ENCODE measurements around the gene RAPGEFL1.
"Not testable (repeated sequence)": the region's sequence is repeated elsewhere in the genome, so short reads cannot be mapped to it uniquely, and the experiment has no call there.

Gene RAPGEFL1

DNA sequence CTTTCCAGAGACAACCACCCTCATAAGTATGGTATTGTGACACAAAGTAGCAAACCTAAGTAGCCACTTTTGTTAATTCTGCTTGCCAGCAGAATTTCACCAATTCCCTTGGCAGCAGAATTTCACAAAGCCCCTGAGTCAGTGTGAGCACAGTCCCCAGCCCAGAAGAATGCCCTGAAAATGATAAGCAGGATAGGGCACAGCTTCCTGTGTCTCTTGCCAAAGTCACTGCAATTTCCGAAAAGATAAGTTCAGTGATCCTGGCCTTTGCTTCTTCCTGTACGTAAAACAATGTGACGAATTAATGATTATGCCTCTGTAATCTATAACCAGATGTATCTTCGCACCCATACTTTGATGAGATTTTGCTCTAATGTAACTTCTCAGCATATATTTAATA is 25.9 kb downstream of the RAPGEFL1 start:
- Mint-ChIP-seq H3K27ac (no peak overlapping the region), H3K4me1 (ENCODE audit: low read depth) (peaks cover 4% of the 10 kb centered on the region), H3K4me3 (no peak overlapping the region), H3K36me3 (ENCODE audit: low read depth) (no peaks in the 10 kb centered on the region), H3K9me3 (no peaks in the 10 kb centered on the region), H3K27me3 (ENCODE audit: low read depth) (peaks cover 9% of the 10 kb centered on the region)
- no peak for DNase-seq (ENCODE audit: low spot score)

DNA sequence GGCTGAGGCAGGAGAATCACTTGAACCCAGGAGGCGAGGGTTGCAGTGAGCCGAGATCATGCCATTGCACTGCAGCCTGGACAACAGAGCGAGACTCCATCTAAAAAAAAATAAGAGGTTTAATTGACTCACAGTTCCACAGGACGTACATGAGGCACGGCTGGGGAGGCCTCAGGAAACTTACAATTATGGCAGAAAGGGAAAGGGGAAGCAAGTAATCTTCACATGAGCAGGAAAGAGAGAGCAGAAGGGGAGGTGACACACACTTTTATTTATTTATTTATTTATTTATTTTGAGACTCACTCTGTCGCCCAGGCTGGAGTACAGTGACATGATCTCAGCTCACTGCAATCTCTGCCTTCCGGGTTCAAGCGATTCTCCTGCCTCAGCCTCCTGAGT is 28.9 kb downstream of the RAPGEFL1 start:
- not testable (repeated sequence) for H3K4me1 Mint-ChIP-seq (ENCODE audit: low read depth); H3K4me3 Mint-ChIP-seq; H3K36me3 Mint-ChIP-seq (ENCODE audit: low read depth); H3K9me3 Mint-ChIP-seq; DNase-seq (ENCODE audit: low spot score); H3K27me3 Mint-ChIP-seq (ENCODE audit: low read depth)
- peak overlapping the region; percentile 37 for H3K27ac Mint-ChIP-seq

DNA sequence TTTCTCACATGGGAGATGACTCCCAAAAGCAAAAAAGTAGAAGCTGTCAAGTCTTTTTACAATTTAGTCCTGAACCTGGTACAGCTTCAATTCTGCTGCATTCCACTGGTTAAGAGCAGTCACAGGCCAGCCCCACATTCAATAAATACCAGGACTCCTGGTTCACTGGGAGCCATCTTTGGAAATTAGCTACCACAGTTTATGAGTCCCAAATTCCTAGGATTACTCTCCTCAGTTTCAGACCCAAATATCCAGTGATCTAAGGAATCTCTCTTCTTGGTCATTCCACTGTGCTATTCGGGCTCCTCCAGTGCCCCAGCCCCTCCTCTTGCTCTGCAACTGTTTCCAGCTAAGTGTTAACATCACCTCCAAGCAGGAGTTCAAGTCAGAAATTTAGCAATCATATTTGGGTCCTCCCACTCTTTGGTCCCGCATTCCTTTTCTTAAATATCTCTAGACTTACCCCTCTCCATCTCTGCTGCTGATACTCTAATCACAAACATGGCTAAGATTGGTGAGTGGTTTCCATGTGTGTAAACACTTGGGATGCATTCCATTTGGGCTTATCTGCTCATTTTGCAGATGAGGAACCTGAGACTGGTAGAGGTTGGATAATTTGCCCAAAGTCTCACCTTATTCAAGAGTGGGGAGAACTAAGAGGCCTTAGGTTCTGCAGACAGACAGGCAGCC is 32.3 kb downstream of the RAPGEFL1 start:
- Mint-ChIP-seq H3K9me3 (no peaks in the 10 kb centered on the region), H3K36me3 (ENCODE audit: low read depth) (no peaks in the 10 kb centered on the region), H3K4me3 (no peak overlapping the region), H3K27ac (no peak overlapping the region), H3K4me1 (ENCODE audit: low read depth) (no peaks in the 10 kb centered on the region), H3K27me3 (ENCODE audit: low read depth) (peaks cover under 1% of the 10 kb centered on the region)
- DNase-seq (ENCODE audit: low spot score): no peak

DNA sequence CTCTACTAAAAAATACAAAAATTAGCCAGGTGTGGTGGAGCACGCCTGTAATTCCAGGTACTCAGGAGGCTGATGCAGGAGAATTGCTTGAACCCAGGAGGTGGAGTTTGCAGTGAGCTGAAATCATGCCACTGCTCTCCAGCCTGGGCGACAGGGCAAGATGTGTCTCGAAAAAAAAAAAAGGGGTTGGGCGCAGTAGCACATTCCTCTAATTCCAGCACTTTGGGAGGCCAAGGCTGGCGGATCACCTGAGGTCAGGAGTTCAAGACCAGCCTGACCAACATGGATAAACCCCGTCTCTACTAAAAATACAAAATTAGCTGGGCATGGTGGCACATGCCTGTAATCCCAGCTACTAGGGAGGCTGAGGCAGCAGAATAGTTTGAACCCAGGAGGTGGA is 36.6 kb downstream of the RAPGEFL1 start:
- H3K4me1 Mint-ChIP-seq (ENCODE audit: low read depth); H3K27me3 Mint-ChIP-seq (ENCODE audit: low read depth); H3K27ac Mint-ChIP-seq; DNase-seq (ENCODE audit: low spot score); H3K9me3 Mint-ChIP-seq; H3K4me3 Mint-ChIP-seq; H3K36me3 Mint-ChIP-seq (ENCODE audit: low read depth): not testable (repeated sequence)

DNA sequence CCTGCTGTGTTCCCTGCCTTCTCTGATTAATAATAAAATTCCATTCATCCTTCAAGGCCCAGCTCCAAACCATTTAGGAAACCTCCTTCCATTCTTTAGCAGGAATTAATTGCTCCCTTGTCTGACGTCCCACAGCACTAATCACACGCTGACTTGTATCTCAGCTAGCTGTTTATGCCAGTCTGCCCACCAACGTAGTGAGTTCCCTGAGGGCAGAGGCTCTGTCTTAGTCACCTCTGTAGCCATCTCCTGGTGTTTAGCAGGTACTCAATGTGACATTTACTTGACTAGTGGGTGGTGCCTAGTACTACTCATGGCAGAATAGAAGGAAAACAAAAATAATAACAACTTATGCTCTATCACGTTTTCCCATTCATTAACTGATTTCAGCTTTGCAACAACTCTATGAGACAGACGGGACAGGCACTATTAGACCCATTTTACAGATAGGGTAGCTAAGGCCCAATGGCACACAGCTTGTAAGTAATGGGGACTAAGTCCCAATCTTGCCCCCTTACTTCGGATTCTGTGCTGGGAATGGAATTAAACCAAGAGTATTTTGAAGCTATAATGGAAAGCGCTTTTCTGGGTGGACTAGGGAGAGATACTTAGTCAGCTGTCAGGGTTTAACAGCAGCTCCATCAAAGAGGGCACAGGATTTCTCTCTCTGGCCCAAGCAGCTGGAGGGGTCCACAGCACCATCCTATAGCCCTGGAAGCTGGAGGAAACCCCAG is 40.9 kb downstream of the RAPGEFL1 start:
- peaks cover 2% of the 10 kb centered on the region for H3K36me3 Mint-ChIP-seq (ENCODE audit: low read depth)
- DNase-seq (ENCODE audit: low spot score): peak; percentile 4
- H3K9me3 Mint-ChIP-seq: no peaks in the 10 kb centered on the region
- no peaks in the 10 kb centered on the region for H3K27me3 Mint-ChIP-seq (ENCODE audit: low read depth)
- peak overlapping the region; percentile 100 for H3K27ac Mint-ChIP-seq
- peaks cover 17% of the 10 kb centered on the region for H3K4me1 Mint-ChIP-seq (ENCODE audit: low read depth)
- peak overlapping the region; percentile 91 for H3K4me3 Mint-ChIP-seq

DNA sequence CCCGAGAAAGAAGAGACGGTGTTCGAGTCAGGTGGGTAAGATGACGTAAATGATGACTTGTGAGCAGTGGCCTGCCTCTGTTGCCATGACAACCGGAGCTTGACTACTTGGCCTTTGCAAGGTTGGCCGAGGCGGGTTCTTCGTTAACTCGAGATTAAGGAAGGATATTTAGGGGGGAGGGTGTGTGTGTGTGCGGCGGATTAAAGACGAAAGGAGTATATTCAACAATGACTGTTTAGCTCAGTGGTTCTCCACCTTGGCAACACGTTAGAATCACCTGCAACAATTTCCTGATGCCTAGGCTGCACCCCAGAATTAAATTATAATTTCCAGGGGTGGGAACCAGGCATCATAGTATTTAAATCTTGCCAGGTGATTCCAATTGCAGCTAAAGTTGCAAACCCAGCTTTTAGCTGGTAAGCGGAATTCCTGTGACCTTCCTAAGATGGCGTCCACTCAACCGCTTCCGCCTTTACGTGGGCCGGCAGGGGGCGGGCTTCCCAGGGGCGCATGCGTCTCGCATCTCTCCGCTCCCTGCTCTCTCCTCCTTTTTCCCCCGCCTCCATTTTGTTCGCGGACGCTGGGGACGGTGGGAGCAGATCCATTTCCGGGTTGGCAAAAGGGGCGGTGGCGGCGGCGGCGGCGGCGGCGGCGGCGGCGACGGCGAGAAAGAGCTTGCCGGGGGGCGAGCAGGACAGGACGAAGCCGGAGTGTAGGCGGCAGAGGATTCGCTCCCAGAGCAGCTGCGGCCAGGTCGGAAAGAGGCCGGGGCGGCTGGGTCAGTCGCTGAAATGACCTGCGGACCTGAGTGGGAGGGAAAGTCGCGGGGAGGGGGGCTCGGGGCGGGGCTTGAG is 41.7 kb downstream of the RAPGEFL1 start, which contains the start of gene WIPF2:
Gene WIPF2, plus strand, starts transcription at position 565 of the 854 bp plus-strand sequence. CDS start 37,156 bp downstream, outside the sequence.
- peaks cover 4% of the 10 kb centered on the region for H3K36me3 Mint-ChIP-seq (ENCODE audit: low read depth)
- no peaks in the 10 kb centered on the region for H3K27me3 Mint-ChIP-seq (ENCODE audit: low read depth)
- DNase-seq (ENCODE audit: low spot score): peak; percentile 96
- peak within 1 kb of the TSS; percentile 100 for H3K27ac Mint-ChIP-seq
- no peaks in the 10 kb centered on the region for H3K9me3 Mint-ChIP-seq
- H3K4me3 Mint-ChIP-seq: peak within 1 kb of the TSS; percentile 91
- peaks cover 19% of the 10 kb centered on the region for H3K4me1 Mint-ChIP-seq (ENCODE audit: low read depth)

DNA sequence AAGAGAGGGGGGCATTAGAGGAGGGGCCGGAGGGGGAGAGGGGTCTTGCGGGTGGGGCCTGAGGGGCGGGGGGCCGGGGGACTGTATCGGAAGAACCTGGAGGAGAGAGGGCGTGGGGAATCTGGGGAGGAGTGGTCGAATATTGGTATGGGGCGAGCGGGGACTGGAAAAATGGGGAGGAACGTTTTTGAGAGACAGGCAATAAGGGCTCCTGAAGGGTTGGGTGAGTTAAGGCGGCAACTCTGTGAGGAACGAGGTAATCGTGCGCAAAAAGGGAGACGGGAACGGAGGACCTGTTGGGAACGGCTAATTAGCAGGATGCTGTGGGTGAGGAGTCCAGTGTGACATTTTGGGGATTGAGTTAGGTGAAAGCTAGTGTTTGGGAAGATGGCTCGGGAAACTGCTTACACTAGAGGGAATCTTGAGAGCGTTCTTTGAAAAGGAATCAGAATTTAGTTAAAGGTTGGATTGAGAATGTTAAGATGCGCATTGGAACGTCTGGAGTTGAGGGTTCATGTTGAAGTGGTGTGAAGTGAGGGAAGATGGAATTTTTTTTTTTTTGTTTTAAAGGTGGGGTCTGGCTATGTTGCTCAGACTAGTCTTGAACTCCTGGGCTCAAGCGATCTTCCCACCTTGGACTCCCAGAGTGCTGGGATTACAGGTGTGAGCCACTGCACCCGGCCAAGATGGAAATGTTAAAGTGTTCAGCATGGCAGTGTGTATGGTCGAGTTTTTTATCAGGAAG is 42.5 kb downstream of the RAPGEFL1 start:
- Mint-ChIP-seq H3K9me3 (no peaks in the 10 kb centered on the region), H3K27me3 (ENCODE audit: low read depth) (no peaks in the 10 kb centered on the region), H3K27ac (peak overlapping the region; percentile 85), H3K4me1 (ENCODE audit: low read depth) (peaks cover 22% of the 10 kb centered on the region), H3K36me3 (ENCODE audit: low read depth) (peaks cover 5% of the 10 kb centered on the region), H3K4me3 (peak overlapping the region; percentile 91)
- DNase-seq (ENCODE audit: low spot score): peak; percentile 33

DNA sequence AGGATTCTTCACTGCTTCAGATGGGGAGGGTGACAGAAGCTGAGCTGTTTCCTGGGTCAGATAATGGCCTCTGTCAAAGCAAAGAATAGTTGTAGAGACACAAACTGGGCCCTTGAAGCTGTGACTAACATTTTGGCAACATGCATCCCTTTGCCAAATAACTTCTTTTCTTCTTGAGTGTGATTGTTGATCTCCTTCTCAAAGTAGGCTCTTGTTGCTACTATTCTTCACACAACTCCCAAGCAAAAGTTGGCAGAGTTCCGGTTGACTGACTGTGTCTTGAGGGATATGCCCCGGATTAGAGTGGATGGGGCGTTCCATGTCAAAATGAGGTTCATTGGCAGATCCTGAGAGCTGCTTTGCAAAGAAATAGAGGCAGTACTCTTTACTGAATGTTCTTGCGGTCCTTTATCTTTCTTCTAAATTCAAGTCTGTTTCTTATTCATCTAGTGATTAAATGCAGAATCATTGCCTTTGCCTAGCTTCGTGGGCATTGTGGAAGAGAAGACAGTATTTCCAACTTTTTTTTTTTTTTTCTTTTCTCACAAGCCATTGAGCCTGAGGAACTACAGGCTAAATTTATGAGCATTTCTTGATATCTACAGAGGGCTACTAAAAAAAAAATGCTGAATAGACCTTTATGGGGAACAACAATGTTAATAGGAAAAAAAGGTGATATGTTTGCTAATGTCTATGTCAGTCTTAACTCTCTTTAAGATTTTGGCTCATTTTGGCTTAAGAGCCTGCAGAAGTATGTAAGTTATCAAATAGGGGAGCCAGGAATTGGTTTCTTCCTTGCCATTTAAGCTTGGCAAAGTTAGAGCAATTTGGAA is 47.7 kb downstream of the RAPGEFL1 start:
- Mint-ChIP-seq H3K4me1 (ENCODE audit: low read depth) (peaks cover 15% of the 10 kb centered on the region), H3K27me3 (ENCODE audit: low read depth) (no peaks in the 10 kb centered on the region), H3K9me3 (no peaks in the 10 kb centered on the region), H3K36me3 (ENCODE audit: low read depth) (peaks cover 16% of the 10 kb centered on the region), H3K4me3 (no peak overlapping the region), H3K27ac (no peak overlapping the region)
- no peak for DNase-seq (ENCODE audit: low spot score)

DNA sequence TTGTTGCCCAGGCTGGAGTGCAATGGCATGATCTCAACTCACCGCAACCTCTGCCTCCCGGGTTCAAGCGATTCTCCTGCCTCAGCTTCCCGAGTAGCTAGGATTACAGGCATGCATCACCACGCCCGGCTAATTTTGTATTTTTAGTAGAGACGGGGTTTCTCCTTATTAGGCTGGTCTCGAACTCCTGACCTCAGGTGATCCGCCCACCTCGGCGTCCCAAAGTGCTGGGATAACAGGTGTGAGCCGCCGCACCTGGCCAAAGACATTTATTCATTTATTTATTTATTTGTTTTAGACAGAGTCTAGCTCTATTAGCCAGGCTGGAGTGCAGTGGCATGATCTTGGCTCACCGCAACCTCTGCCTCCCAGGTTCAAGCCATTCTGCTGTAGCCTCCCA is 51.9 kb downstream of the RAPGEFL1 start:
- not testable (repeated sequence) for H3K4me3 Mint-ChIP-seq; DNase-seq (ENCODE audit: low spot score); H3K9me3 Mint-ChIP-seq; H3K27me3 Mint-ChIP-seq (ENCODE audit: low read depth); H3K27ac Mint-ChIP-seq
- Mint-ChIP-seq H3K4me1 (ENCODE audit: low read depth) (peaks cover 11% of the 10 kb centered on the region), H3K36me3 (ENCODE audit: low read depth) (peaks cover 23% of the 10 kb centered on the region)

DNA sequence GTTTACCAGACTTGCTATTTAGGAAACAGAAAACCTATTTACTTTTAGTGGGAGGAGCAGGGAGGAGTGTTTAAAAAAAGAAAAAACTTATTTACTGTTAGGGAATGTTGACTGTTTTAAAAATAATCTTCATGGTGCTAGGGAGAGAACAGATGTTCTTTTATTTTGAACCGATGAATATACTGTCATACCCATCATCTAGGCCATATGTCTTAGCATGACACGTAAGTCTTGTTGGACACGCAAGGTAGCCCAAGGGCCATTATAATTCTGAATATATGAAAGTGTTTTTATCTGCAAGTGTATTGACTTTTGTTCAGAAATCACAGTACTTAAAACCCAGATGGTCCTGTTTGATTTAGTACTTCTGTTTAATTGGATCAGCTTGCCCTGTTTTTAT is 53.4 kb downstream of the RAPGEFL1 start:
- H3K9me3 Mint-ChIP-seq: no peaks in the 10 kb centered on the region
- no peak overlapping the region for H3K4me3 Mint-ChIP-seq
- H3K27ac Mint-ChIP-seq: no peak overlapping the region
- peaks cover 7% of the 10 kb centered on the region for H3K4me1 Mint-ChIP-seq (ENCODE audit: low read depth)
- H3K27me3 Mint-ChIP-seq (ENCODE audit: low read depth): no peaks in the 10 kb centered on the region
- DNase-seq (ENCODE audit: low spot score): no peak
- peaks cover 24% of the 10 kb centered on the region for H3K36me3 Mint-ChIP-seq (ENCODE audit: low read depth)

DNA sequence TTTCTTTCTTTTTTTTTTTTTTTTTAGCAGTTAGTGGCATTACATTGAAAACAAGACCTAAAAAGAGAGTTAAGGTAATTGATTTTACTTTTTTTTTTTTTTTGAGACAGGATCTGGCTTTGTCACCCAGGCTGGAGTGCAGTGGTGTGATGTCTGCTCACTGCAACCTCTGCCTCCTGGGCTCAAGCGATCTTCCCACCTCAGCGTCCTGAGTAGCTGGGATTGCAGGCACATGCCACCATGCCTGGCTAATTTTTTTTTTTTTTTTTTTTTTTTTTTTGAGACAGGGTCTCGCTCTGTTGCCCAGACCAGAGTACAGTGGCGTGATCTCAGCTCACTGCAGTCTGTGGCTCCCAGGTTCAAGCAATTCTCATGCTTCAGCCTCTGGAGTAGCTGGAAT is 54.7 kb downstream of the RAPGEFL1 start:
- not testable (repeated sequence) for H3K27me3 Mint-ChIP-seq (ENCODE audit: low read depth); H3K9me3 Mint-ChIP-seq; H3K4me1 Mint-ChIP-seq (ENCODE audit: low read depth); H3K4me3 Mint-ChIP-seq; H3K27ac Mint-ChIP-seq; DNase-seq (ENCODE audit: low spot score)
- peaks cover 22% of the 10 kb centered on the region for H3K36me3 Mint-ChIP-seq (ENCODE audit: low read depth)

DNA sequence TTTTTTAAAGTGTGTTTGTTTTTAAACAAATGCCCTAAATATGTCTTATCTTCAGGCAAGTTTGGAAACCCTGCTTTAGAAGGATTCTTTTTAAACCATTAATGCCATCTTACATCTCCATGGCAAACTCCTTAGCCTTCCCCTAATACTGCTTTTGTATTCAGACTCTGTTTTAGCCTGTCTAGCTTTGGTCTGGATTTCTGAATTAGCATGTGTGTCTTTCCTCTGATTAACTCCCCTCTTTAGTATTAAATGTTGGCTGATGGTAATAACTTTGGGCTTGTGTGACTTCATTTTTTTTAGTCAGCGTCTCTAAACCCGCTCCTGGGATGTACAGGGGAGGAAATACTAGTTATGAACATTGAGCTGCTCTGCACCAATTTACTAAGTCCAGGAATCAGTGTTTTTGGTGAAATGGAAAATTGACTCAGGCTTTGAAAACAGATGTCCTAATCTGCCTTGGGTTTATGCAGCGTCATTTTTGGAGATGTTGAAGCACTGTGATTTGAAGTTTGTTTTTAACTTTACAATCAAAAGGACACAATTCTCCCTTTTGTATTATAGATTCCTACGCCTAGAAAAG is 64.1 kb downstream of the RAPGEFL1 start:
- no peak for DNase-seq (ENCODE audit: low spot score)
- H3K9me3 Mint-ChIP-seq: no peaks in the 10 kb centered on the region
- no peak overlapping the region for H3K27ac Mint-ChIP-seq
- no peaks in the 10 kb centered on the region for H3K27me3 Mint-ChIP-seq (ENCODE audit: low read depth)
- peaks cover 7% of the 10 kb centered on the region for H3K4me1 Mint-ChIP-seq (ENCODE audit: low read depth)
- H3K4me3 Mint-ChIP-seq: no peak overlapping the region
- H3K36me3 Mint-ChIP-seq (ENCODE audit: low read depth): peaks cover 7% of the 10 kb centered on the region
